GM21786 (cell line): ENCODE measurements around the gene GABARAPL2.
A peak's percentile ranks its signal among the peaks of the same experiment; 100 is the strongest.
"Not testable (repeated sequence)": the region's sequence is repeated elsewhere in the genome, so short reads cannot be mapped to it uniquely, and the experiment has no call there.

Experiments
- ATAC-seq: cut with Tn5 transposase; IDR thresholded peaks from one replicate; pipeline ENCODE4 v1.9.1; 2021; ENCODE audit not compliant: unreplicated experiment

Gene GABARAPL2, protein sequence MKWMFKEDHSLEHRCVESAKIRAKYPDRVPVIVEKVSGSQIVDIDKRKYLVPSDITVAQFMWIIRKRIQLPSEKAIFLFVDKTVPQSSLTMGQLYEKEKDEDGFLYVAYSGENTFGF

GRCh38 chr16:75566040-75566757, at the start of gene GABARAPL2:
GABARAPL2 (plus strand) TSS chr16:75566379; CDS start chr16:75566487, 108 bp downstream.
- peak; percentile 58 for ATAC-seq

DNA sequence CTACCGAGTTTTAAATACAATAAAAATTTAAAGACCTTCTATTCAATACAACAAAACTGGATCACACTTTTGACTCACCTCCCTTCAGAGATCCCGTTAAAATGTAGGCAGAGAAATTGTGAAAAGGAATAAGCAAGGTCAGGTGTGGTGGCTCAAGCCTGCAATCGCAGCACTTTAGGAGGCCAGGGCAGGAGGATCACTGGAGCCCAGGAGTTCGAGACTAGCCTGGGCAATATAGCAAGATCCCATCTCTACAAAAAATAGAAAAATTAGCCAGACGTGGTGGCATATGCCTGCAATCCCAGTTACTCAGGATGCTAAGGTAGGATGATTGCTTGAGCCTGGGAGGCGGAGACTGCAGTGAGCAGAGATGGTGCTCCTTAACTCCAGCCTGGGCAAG, 47.0 kb upstream of the GABARAPL2 start:
- no peak for ATAC-seq

- no peak for ATAC-seq
These were observed 40.0 kb upstream of the GABARAPL2 start for GRCh38 chr16:75526032-75526790.

DNA sequence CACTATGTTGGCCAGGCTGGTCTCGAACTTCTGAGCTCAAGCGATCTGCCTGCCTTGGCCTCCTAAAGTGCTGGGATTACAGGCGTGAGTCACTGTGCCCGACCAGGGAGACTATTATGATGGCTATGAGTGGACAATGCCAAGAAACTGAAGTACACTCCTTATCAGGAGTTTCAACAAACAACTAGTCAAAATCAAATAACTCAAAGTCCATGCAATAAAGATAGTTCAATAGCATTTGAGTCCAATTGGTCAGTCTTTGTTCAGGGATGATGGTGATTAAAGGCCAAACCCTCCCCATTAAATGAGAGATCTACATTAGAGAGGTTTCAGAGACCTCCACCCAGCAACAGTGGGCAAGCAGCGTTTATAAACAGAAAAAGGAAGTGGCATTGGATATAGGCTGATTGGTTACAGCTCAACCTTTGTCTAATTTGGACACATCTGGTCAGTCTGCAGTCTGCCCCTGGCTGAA, 38.3 kb upstream of the GABARAPL2 start:
- ATAC-seq: no peak

- ATAC-seq: no peak
These were observed 36.9 kb upstream of the GABARAPL2 start for GRCh38 chr16:75529056-75529905.

DNA sequence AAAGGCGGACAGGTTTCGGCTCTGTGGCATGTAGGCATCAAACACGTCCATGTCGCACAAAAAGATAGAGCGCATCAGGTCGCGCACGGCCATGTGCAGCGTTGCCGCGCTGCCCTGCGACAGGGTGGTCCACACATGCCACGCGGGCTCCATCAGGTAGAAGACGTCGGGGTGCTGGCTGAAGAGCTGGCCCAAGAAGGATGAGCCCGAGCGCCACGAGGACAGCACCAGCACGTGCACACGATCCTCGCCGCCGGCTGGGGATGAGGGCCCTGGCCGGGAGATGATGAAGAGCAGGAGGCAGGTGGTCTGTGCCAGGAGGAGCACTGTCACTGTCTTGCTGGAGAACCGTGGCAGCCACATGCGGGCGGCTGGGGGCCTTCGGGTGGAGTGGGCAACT, 36.2 kb upstream of the GABARAPL2 start:
- ATAC-seq: no peak

- ATAC-seq: no peak
These were observed 33.9 kb upstream of the GABARAPL2 start for GRCh38 chr16:75532142-75532765.

GRCh38 chr16:75532791-75533190, 33.4 kb upstream of the GABARAPL2 start:
- ATAC-seq: no peak

- ATAC-seq: no peak
These were observed 31.5 kb upstream of the GABARAPL2 start for GRCh38 chr16:75534560-75535205.

DNA sequence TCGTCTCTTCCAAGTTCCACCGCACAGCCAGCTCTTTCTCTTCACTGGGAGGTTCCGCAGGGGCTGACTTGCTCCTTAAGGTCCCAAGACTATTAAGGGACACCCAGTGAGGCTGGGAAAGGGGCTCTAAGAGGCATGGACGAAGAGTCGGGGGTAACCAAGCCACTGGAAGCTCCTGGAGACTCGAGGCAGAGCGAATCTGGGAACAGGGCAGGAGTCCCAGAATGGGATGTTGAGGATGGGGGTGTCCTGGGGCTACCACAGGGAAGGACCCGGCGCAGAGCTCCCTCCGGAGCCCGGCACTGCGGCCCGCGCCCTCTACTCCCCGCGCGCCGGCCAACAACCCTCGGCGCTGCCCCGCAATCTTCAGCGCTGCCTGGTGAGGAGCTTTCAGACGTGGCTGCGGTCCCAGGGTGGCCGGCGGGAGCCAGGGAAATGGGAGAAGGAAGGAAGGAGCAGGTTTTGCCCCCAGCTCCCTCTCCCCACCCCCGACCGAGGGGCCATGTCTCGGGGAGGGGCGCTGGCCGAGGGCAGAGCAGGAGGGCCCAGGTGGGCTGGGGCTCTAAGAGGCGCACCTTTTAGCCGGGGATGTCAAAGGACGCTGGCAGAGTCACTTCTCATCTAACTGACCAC, 30.9 kb upstream of the GABARAPL2 start:
- no peak for ATAC-seq

GRCh38 chr16:75535901-75536300, 30.3 kb upstream of the GABARAPL2 start, which contains the start of gene CHST5:
CHST5 (minus strand) TSS chr16:75536108; CDS start chr16:75530384, 5,724 bp downstream.
- no peak for ATAC-seq

DNA sequence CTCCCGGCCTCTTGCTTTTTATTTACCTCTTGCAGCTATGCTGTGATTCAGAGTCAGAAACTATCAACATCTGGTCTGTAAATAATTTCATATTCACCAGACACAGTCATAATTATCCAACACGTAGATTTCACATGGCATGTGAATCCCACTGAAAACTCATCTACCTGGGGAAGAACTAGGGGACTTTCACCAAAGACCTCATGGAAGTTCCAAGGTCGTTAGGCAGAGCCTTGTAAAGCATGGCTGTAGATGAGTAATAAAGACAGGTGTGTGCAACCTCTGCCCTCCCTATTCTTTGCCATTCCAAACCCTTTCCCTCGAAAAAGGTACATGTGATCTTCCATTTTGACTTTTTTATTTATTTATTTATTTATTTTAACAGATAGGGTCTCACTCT, 28.4 kb upstream of the GABARAPL2 start:
- ATAC-seq: no peak

GRCh38 chr16:75538882-75539565, 27.2 kb upstream of the GABARAPL2 start:
- ATAC-seq: not testable (repeated sequence)

- no peak for ATAC-seq
These were observed 24.9 kb upstream of the GABARAPL2 start for GRCh38 chr16:75541236-75541635.

DNA sequence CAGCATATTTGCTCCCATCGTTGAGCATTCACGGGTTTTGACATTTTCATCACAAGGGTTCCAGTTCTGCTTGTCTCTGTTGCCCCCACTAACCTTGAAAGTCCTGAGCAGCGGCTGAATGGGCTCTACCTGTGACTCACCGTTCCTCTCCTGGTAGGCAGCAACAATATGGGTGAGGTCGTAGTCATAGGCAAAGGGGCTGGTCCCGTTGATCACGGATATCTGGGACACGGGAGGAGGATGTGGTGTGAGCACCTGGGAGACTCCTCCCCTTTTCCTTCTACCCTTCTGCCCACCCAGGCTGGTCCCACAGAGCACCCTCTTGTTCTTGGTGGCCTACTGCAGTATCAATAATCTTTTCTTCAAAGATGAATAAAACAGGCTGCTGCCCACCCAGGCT, 23.7 kb upstream of the GABARAPL2 start:
- ATAC-seq: not testable (repeated sequence)

- not testable (repeated sequence) for ATAC-seq
These were observed 20.3 kb upstream of the GABARAPL2 start for GRCh38 chr16:75545879-75546278.

DNA sequence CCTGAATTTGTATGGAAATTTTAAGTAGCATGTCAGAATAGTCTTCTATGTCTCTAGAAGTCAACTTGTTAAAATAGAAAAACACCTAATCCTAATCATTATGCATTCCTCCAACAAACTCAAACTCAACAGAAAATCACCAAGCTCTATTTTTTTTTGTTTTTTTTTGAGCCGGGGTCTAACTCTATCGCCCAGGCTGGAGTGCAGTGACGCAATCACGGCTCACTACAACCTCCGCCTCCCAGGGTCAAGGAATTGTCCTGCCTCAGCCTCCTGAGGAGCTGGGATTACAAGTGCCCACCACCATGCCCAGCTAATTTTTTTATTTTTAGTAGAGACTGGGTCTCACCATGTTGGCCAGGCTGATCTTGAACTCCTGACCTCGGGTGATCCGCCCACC, 19.9 kb upstream of the GABARAPL2 start:
- ATAC-seq: no peak

DNA sequence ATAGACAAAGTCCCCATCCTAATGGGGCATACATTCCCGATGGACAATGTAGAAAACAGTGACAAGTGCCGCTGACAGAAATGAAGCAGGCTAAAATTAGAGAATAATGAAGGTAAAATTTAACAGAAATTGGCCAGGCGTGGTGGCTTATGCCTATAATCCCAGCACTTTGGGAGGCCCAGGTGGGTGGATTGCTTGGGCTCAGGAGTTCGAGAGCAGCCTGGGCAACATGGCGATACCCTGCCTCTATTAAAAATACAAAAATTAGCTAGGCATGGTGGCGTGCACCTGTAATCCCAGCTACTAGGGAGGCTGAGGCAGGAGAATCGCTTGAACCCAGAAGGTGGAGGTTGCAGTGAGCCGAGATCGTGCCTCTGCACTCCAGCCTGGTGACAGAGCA, 17.7 kb upstream of the GABARAPL2 start:
- not testable (repeated sequence) for ATAC-seq

- ATAC-seq: peak; percentile 82
These were observed 15.9 kb upstream of the GABARAPL2 start for GRCh38 chr16:75550211-75550662.
